ENCODE data around the gene BCAS4. TPM values are rescaled to one million over a fixed set of nuclear protein-coding genes. Genes with fewer than 3 reads are reported as not detected.

BCAS4 gene
- polyA plus RNA-seq, 6 donors from 2014 or later: 62.1 to 82.2 (median 70.3) TPM

GRCh38 chr20:50918403-50918802 is 123.5 kb downstream of the BCAS4 start:
- ATAC-seq (ENCODE audit: low read depth in 2 of 2): no peak
- Mint-ChIP-seq H3K9me3 (no peaks in the 10 kb centered on the region), H3K36me3 (peaks cover 0 to 4% of the 10 kb centered on the region in 2 donors), H3K4me1 (peaks cover 59 to 85% (median 83%) of the 10 kb centered on the region in 3 donors), H3K27me3 (no peaks in the 10 kb centered on the region), H3K27ac (peak overlapping the region in 5 of 6 donors; percentile 49 to 96 (median 62)), H3K4me3 (peak overlapping the region in 1 of 8 donors; percentile 39)
- no peak for DNase-seq

- Mint-ChIP-seq H3K36me3 (peaks cover 0 to 4% of the 10 kb centered on the region in 2 donors), H3K4me3 (peak overlapping the region in 1 of 8 donors; percentile 9), H3K9me3 (no peaks in the 10 kb centered on the region), H3K4me1 (peaks cover 54 to 86% (median 72%) of the 10 kb centered on the region in 3 donors), H3K27ac (peak overlapping the region; percentile 2 to 91 (median 84)), H3K27me3 (no peaks in the 10 kb centered on the region)
- no peak for ATAC-seq (ENCODE audit: low read depth in 2 of 2)
- DNase-seq: no peak
Measured at GRCh38 chr20:50919567-50919966, 124.7 kb downstream of the BCAS4 start.

GRCh38 chr20:50920997-50921396 is 126.1 kb downstream of the BCAS4 start:
- no peaks in the 10 kb centered on the region for H3K27me3 Mint-ChIP-seq
- H3K27ac Mint-ChIP-seq: peak overlapping the region in 3 of 6 donors; percentile 26 to 84 (median 44)
- DNase-seq (no peak), ATAC-seq (ENCODE audit: low read depth in 2 of 2) (peak; percentile 69 to 74)
- H3K36me3 Mint-ChIP-seq: peaks cover 0 to 4% of the 10 kb centered on the region in 2 donors
- no peak overlapping the region for H3K4me3 Mint-ChIP-seq
- peaks cover 56 to 86% (median 74%) of the 10 kb centered on the region in 3 donors for H3K4me1 Mint-ChIP-seq
- no peaks in the 10 kb centered on the region for H3K9me3 Mint-ChIP-seq

DNA sequence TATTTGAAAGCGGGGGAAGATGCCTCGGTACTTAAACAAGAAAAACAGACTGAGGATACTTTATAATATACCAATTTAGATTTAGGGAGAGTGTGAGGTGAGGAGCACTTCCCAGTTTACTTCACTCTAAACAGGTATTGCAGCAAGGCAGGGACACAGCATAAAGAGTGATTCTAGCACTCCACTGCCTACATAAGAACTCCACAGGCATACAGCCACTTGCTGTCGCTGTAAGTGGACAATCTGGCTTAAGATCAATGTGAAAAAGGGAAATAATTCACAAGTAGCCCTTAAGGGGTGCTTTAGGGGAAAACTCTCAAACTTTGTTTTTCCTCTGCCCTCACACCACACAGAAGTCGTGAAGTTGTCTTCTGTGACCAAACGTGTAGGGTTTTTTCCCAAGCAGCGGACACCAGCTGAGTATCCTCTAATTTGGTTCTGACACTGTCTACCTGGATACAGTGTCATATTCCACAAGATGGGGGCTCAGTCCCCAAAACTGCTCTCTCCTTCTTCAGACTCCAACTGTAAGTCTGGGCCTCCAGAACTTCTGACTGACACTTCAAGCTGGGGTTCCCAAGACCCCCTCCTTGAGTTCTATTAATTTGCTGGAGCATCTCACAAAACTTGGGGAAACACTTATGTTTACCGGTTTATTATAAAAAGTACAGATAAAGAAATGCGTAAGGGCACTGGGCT is 127.1 kb downstream of the BCAS4 start:
- peaks cover 51 to 79% (median 66%) of the 10 kb centered on the region in 3 donors for H3K4me1 Mint-ChIP-seq
- H3K27ac Mint-ChIP-seq: peak overlapping the region in 4 of 6 donors; percentile 20 to 84 (median 72)
- H3K36me3 Mint-ChIP-seq: no peaks in the 10 kb centered on the region
- H3K4me3 Mint-ChIP-seq: no peak overlapping the region
- DNase-seq: no peak
- H3K9me3 Mint-ChIP-seq: no peaks in the 10 kb centered on the region
- H3K27me3 Mint-ChIP-seq: no peaks in the 10 kb centered on the region
- no peak for ATAC-seq (ENCODE audit: low read depth in 2 of 2)

GRCh38 chr20:50924261-50924920 is 129.5 kb downstream of the BCAS4 start:
- no peaks in the 10 kb centered on the region for H3K27me3 Mint-ChIP-seq
- peak overlapping the region in 1 of 8 donors; percentile 12 for H3K4me3 Mint-ChIP-seq
- no peak for DNase-seq
- peaks cover 47 to 78% (median 63%) of the 10 kb centered on the region in 3 donors for H3K4me1 Mint-ChIP-seq
- H3K27ac Mint-ChIP-seq: peak overlapping the region in 4 of 6 donors; percentile 52 to 84 (median 65)
- H3K36me3 Mint-ChIP-seq: peaks cover 2 to 11% of the 10 kb centered on the region in 2 donors
- no peak for ATAC-seq (ENCODE audit: low read depth in 2 of 2)
- H3K9me3 Mint-ChIP-seq: no peaks in the 10 kb centered on the region

DNA sequence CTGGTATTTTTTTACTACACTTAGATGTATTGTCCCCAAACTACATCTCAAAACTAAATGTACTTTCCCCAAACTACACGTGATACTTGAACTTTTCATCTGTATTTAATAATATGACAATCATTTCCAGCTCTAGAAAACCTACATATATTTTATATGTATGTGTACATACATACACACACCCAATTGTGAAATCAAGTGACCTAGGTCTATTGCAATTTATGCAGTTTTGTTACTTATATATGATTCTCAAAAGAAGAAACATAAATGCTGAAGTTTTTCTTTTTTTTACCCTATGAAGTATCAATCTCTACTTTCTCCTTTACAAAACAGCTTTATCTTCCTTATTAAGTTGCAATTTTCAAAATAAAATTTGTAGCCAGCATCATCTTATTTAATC is 131.7 kb downstream of the BCAS4 start:
- H3K4me3 Mint-ChIP-seq: no peak overlapping the region
- H3K9me3 Mint-ChIP-seq: no peaks in the 10 kb centered on the region
- DNase-seq: no peak
- no peaks in the 10 kb centered on the region for H3K27me3 Mint-ChIP-seq
- peaks cover 45 to 73% (median 53%) of the 10 kb centered on the region in 3 donors for H3K4me1 Mint-ChIP-seq
- peaks cover 10 to 14% of the 10 kb centered on the region in 2 donors for H3K36me3 Mint-ChIP-seq
- peak overlapping the region in 2 of 6 donors; percentile 56 to 61 for H3K27ac Mint-ChIP-seq
- no peak for ATAC-seq (ENCODE audit: low read depth in 2 of 2)

Other genes starting within 250 kb of the BCAS4 start
- gene RIPOR3, start 103.5 kb upstream of the BCAS4 start, polyA plus RNA-seq (ENCODE audit: low read depth in 6 of 6): 1 to 10 TPM in 5 of 6 donors, not detected in 1; 1.4 to 3.0 (median 2.1) TPM
- 1 to 10 TPM in 1 of 6 donors, under 1 TPM in 5; 0.08 to 1.6 (median 0.73) TPM for gene PARD6B, start 63.5 kb upstream of the BCAS4 start, polyA plus RNA-seq (ENCODE audit: low read depth in 6 of 6)
- 10 to 100 TPM in 3 of 6 donors, 1 to 10 TPM in 3; 5.5 to 15.7 (median 9.5) TPM for gene ADNP, start 136.4 kb downstream of the BCAS4 start, polyA plus RNA-seq (ENCODE audit: low read depth in 6 of 6)
- gene DPM1, start 163.5 kb downstream of the BCAS4 start, polyA plus RNA-seq (ENCODE audit: low read depth in 6 of 6): 10 to 100 TPM; 57.0 to 86.2 (median 71.5) TPM
- 1 to 10 TPM; 3.8 to 5.0 (median 4.1) TPM for gene MOCS3, start 163.8 kb downstream of the BCAS4 start, polyA plus RNA-seq (ENCODE audit: low read depth in 6 of 6)
- gene KCNG1, start 228.0 kb downstream of the BCAS4 start, polyA plus RNA-seq (ENCODE audit: low read depth in 6 of 6): 100 to 1,000 TPM in 4 of 6 donors, 10 to 100 TPM in 2; 32.3 to 184 (median 107) TPM

All from naive B cell (primary cell).